ENCODE results near the gene TARBP2.

The TARBP2 gene, protein sequence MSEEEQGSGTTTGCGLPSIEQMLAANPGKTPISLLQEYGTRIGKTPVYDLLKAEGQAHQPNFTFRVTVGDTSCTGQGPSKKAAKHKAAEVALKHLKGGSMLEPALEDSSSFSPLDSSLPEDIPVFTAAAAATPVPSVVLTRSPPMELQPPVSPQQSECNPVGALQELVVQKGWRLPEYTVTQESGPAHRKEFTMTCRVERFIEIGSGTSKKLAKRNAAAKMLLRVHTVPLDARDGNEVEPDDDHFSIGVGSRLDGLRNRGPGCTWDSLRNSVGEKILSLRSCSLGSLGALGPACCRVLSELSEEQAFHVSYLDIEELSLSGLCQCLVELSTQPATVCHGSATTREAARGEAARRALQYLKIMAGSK

DNA sequence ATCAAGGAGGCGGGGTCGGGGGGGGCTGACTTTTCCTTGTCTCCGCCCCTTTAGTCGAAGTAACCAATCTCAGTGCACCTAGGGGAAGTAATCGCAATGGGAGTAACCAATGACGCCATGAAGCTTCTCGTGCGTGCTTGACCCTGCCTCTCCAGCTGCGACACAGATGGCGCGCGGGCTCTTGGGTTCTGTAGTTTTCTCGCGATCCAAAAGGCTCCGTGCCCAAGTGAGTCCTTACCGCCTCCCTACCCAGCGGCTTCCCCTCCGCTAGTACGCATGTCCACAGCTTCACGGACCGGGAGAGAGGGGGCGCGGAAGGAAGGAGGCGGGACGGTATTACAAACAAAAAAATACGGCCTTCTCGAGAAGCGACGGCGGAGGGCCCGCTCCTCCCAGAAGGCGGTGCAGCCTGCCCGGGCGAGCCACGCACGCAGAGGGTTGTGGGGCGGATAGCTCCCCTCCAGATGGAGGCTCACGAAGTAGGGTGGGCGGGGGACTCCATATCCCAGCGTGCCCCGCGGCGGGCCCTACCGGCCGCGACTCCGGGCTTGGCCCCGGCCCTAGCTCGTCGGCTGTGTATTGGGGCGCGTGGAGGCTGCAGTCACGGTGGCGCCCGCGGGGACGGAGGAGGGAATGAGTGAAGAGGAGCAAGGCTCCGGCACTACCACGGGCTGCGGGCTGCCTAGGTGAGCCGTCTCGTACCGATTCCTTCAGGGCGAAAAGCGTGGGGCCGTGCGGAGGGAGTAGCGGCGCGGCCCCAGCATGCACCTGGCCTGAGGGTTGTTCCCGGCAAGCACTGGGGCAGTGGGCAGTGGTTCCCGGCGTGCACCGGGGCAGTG lies at the start of gene TARBP2:
Gene TARBP2 (plus strand): TSS at position 508 of the 839 bp plus-strand sequence. CDS start 126 bp downstream, at position 634.
- DNase-seq (ENCODE audit: low read depth in 2 of 2), result peak; percentile 96 to 98

DNA sequence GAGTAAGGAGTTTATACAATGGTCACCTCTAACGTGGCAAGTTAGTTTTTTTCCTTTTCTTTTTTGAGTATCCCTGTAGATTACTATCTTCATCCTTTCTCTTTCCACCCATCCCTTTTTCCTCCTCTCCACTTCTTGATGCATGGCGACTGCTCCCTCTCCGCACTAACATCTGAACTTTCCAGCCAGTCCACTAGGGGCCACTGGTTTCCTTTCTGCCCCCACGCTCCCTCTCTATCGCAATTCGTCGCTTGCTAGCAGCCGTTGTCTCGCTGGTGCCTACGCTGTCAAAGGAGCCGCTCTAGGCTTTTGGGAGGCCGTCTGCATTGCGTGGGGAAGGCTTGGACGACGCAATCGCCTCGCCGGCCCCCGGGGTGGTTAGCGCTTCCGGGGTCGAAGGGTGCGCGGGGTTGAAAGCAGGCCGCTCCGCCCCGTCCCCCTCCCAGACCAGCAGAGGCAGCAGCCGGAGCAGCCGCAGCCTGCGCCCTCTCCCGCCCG lies 49.4 kb upstream of the TARBP2 start, which contains the start of gene PCBP2:
Gene PCBP2 (plus strand): TSS at position 442 of the 498 bp plus-strand sequence. CDS start 2,699 bp downstream, outside the sequence.
- peak; percentile 93 to 95 for DNase-seq (ENCODE audit: low read depth in 2 of 2)

DNA sequence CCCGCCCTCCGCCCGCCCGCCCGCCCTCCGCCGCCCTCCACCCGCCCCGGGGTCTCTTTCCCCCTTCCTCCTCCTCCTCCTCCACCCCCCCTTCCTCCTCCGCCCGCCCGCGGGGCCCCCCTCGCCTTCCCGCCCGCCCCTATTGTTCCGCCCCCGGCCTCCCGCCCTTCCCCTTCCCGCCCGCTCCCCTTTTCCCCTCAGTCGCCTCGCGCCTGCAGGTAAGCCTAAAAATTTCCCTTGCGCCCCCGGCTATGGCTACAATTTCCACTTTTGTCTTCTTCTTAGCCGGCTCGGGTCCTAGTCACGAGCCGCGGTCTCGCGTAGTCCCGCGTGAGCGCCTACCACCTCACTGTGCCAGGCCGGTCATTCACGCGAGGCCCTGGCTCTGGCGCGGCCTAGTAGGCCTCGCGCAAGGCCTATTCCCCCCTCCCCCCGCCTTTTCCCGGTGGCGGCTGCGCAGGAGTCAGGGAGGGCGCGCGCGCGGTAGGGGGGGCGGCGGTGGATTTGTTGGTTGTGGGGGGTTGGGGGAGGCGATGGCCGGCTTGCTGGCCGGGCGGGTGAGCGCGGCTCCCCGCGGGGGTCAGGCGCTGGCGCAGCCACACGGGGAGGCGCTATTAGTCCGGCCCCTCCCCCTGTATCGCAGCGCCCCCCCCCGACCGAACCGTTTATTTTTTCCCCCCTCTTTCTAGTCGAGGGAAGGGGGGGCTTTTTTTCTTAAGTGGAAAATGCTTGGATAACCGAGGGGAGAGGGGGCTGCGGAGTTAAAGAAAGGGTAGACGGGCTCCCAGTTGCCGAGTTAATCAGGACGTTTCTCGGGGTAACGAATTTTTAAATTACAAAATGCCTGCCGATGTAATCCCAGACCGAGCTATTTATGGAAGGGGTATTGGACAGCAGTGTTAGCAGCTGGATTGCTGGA lies 48.7 kb upstream of the TARBP2 start:
- DNase-seq (ENCODE audit: low read depth in 2 of 2), result peak; percentile 43 to 56

DNA sequence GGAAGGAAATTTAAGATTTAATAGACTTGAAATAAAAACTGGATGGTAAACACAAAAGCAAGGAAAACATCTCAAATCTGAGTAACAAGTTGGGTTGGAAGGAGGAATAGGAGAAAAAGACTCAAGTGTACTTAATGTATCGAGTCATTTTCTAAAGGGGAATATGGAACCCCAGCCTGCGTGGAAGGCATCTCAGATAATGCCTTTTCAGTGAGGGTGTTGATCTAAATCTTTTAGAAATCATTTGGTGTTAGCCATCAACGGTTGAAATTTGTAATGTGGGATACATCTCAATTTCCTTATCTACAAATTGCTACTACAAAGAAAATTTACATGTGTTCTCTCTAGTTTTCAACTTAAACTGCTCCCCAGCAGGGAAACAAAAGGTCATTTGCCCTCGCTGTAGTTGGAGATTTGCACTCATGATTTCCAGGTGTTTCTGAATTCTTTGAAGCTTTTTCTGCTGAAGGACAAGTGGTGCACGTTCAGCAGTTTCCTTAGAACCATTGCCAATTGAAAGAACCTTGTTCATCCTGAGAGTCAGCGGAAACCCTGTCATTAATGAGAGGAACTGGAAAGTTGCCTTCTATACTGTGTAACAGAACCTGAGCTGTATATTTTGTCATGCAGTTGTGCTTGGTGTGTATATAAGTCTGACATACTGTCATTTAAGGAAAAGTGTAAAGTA lies 47.0 kb upstream of the TARBP2 start:
- DNase-seq (ENCODE audit: low read depth in 2 of 2), result no peak

DNA sequence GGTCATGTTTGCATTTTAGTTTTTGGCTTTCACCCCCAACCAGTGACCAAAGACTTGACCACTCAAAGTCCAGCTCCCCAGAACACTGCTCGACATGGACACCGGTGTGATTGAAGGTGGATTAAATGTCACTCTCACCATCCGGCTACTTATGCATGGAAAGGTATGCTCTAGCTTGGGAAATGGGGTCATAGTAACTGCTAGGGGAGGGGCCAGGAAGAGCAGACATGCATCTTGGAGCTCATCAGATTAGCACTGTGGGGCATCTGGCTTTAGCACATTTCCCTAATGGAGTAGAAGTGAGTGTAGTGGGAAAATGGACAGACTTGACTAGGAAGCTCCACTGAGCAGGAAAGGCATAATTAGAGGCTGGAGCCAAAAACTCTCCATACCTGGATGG lies 46.4 kb upstream of the TARBP2 start:
- DNase-seq (ENCODE audit: low read depth in 2 of 2), result no peak

DNA sequence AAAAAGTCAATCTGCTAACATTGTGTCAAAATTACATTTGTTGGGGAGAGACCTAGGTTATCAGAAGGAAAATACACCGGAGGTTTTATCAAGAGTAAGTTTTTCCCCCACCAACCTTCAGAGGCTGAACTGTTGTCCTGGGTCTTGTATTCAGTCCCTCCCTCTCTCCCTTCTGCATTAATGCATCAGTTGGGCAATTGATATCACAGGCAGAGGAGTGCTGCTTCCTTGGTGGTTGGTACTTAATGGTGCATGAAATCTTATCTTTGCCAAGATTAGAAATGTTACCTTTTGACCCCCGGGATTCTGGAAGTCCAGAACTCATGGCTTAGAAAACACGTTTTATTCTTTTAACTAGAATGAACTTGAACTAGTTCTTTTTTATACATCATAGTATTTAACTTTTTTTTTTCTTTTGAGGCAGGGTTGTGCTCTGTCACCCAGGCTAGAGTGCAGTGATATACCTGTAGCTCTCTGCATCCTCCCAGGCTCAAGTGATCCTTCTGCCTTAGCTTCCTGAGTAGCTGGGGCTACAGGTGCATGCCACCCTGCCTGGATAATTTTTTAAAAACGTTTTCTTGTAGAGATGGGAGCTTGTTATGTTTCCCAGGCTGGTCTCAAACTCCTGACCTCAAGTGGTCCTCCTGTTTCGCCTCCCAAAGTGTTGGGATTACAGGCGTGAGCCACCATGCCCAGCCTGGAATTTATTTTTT lies 44.3 kb upstream of the TARBP2 start:
- DNase-seq (ENCODE audit: low read depth in 2 of 2), result no peak

DNA sequence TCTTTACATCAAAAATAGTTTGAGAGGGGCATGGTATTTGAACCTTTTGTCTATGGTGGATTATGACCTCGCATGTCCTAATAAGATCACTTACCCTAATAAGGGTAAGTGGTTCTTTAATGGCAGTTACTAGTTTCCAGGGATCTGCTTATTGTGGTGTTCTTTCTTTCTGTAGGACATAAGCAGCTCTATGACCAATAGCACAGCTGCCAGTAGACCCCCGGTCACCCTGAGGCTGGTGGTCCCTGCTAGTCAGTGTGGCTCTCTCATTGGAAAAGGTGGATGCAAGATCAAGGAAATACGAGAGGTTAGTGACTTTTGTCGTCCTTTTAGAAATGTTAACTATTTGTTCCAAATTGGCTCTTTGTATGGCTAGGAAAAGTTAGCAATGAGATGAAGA lies 42.0 kb upstream of the TARBP2 start:
- no peak for DNase-seq (ENCODE audit: low read depth in 2 of 2)

DNA sequence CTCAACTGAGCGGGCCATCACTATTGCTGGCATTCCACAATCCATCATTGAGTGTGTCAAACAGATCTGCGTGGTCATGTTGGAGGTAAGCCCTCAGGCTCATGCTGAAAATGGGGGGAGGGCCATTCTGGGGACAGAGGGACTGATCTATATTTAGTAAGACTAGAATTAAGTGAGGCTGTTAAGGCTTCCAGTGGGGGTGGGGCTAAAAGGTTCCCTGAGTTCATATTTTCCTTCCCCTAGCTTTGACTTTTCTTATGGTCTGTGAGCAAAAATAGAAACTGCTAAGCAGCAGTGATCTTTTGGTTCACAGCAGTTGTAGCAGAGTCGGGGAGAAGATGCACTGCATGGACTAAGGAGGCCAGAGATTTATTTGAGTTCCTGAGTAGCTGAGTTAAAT lies 40.0 kb upstream of the TARBP2 start:
- DNase-seq (ENCODE audit: low read depth in 2 of 2), result no peak

DNA sequence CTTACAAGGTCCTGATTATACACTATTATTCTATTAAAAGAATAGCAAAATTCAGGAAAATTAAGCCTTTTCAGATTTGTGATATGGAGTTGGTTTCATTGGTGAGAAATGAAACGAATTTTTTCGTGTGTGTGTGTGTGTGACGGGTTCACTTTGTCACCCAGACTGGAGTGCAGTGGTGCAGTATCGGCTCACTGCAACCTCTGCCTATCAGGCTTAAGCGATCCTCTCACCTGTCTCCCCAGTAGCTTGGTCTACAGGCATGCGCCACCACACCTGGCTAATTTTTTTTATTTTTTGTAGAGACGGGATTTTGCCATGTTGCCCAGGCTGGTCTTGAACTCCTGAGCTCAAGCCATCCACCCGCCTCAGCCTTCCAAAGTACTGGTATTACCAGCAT lies 39.5 kb upstream of the TARBP2 start:
- no peak for DNase-seq (ENCODE audit: low read depth in 2 of 2)

DNA sequence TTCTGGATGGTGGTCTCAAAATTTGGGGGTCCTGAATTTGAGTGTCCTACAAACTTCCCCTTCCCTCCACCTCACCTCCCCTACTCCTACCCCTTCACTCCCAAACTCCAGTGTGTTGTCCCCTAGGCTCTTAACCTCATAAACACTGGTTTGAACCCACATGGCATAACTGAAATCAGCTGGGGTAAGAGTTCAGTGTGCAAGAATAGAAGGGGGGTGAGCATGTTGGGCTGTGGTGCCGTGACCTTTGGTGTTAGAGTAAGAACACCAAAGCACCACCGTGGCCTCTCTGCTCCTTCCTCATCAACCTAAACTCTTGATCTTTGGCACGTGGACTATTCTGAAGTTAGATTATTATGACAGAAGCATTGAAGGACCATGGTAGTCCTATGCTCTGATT lies 38.1 kb upstream of the TARBP2 start:
- no peak for DNase-seq (ENCODE audit: low read depth in 2 of 2)

DNA sequence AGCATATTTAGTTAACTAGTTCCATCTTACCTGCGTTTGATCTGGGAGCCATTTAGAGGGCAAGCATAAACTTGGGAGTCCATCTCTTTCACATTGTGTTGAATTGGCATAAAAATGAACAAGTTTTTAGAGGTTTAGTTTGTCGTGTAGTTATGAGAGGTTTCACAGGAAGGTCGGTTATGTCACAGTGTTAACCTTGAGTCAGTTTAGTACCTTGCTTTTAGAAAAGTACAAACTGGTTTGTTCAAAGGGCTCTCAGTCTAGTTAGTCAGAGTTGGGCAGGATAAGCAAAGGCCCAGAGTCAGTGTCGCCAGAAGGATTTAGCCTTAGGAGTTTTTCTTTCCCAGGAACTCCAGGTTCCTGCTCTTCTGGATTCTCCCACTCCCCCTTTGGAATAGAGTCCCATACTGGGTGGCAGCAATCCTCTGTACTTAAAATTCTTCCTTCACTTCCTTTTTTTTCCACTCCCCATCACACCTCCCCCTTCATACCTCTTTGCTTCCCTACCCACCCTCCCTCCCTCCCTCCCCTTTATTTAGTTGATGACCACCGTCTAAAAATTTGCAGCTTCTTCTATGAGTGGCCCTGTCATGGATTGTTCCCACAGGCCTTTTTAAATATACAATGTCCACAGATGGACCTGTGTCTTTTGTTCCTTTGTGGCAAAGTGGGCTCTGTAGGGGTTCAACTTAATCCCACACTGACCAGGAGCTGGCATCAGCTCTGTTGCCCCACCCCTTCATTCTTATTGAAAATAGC lies 37.1 kb upstream of the TARBP2 start:
- no peak for DNase-seq (ENCODE audit: low read depth in 2 of 2)

DNA sequence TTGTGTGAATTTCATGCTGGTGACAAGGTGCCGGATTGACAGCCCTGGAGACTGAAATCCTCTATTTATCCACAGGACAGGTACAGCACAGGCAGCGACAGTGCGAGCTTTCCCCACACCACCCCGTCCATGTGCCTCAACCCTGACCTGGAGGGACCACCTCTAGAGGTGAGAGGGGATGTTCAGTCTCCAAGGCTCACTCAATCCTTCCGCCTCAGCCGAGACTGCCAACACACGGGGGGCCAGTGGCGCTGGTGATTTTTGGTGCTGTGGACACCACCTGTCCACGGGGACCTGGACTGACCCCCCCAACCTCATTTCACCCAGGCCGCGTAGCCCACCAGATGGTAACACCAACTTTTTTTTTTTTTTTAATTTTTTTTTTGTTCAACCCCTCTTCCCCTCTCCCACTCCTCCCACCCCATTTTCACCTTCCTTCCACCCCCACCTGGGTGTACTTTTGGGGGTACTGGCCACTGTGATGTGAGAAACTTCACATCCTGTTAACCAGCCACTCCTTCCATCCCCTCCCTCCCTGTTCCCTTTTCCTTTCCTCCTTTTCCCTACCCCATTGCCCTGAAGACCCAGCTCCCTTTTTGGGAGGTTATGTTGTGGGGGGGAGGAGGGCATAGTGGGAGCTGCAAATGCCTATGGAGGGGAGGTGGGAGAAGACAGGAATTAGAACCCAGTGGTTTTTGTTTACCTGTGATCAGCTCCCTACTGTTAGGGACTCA lies 36.2 kb upstream of the TARBP2 start:
- no peak for DNase-seq (ENCODE audit: low read depth in 2 of 2)

DNA sequence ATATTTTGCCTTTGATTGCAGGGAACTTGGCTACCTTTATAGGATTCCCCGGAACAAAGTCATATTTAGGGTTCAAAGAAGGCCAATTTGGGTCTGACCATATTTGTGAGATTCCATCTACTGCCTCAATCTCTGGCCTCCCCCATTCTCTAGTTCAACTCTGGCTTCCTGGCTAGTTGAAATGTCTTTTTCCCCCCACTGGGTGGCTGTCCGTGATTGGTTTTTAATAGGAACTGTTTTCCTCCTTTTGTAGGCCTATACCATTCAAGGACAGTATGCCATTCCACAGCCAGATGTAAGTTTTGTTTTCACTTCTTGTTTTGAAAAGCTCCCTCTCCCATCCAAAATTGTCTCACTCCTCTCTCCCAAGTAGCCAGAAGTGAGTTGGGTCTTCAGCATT lies 35.4 kb upstream of the TARBP2 start:
- DNase-seq (ENCODE audit: low read depth in 2 of 2), result no peak

DNA sequence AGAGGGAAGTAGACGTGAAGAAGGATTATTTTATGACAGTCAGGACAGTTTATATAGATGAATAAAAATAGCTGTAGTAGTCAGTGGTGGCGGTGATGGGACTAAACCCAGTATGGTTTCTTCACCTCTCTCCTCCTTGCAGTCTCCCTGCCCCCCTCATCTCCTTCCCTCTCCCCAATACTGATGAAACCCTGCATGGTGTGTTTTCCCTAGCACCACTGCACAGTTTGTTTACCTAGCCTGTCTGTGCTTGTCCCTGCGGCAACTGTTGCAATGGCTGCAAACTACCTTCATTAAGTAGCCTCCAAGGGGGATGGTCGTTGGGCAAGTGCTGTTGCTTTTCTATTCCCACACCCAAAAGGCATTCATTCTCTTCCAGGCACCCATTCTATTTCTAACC lies 34.4 kb upstream of the TARBP2 start:
- no peak for DNase-seq (ENCODE audit: low read depth in 2 of 2)

DNA sequence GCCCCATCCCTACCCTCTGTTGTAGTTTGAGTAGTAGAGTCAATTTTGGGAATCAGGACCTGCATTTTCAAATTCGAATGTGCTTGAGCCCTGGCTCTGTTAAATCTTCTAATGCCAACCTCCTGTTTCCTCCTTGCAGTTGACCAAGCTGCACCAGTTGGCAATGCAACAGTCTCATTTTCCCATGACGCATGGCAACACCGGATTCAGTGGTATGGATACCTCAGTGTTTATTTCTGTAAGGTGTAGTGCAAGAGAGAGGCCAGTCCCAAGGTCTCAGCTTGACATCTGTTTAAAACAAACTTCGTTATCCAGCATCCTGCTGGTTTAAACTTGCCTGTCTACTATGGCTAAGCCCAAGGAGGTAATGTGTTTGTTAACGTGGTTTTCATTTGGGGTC lies 34.0 kb upstream of the TARBP2 start:
- DNase-seq (ENCODE audit: low read depth in 2 of 2), result no peak

DNA sequence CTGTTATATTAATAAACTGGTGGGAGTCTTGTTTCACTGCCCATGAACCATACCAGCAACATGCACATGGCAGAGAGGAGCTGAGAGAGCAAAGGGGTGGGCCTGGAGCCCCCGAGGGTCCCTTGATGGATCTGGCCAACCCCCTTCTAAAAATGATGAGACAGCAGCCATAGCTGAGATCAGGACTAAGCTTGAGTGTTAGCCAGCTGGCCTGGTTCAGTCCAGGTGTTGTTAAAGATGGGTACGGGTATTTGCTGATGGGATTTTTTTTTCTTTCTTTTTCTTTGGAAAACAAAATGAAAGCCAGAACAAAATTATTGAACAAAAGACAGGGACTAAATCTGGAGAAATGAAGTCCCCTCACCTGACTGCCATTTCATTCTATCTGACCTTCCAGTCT lies 33.2 kb upstream of the TARBP2 start:
- no peak for DNase-seq (ENCODE audit: low read depth in 2 of 2)

DNA sequence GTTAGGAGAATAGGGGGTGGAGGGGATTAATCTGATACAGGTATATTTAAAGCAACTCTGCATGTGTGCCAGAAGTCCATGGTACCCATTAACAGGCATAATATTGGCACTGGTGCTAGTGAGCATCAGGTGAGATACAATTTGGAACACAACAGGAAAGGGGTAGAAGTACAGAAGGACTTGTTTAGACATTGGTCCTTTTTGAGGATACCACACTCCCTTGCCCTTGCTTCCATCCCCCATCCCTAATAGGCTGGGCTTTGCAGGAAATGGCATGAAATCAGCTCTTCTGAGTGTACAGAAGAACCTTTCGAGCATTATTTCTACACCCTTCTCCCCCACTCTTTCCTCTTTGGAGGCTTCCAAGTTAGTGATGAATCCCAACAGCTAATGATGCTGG lies 32.8 kb upstream of the TARBP2 start:
- no peak for DNase-seq (ENCODE audit: low read depth in 2 of 2)

DNA sequence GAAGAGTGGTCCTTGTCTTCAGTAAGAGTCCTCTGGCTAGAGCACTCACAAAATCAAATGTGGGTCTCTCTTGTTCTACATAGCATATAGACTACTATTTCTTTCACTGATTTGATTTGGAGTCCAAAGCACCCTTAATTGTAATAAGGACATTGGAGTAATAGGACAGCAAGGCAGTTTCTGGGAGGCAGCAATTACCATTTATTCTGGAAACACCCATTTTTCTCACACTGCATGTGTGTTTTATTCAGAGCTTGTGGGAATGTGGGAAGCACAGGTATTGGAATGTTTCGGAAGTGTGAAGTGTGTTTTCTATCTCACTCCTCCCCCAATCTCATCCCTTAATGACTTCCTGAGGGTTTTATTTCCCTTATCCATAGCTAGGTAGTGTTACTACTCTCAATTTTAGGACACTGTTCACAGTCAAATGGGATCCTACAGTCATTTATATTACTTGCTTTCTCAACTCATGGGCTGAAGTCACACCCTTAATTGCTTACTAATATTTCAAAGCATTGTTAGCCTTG lies 29.0 kb upstream of the TARBP2 start:
- DNase-seq (ENCODE audit: low read depth in 2 of 2), result no peak

DNA sequence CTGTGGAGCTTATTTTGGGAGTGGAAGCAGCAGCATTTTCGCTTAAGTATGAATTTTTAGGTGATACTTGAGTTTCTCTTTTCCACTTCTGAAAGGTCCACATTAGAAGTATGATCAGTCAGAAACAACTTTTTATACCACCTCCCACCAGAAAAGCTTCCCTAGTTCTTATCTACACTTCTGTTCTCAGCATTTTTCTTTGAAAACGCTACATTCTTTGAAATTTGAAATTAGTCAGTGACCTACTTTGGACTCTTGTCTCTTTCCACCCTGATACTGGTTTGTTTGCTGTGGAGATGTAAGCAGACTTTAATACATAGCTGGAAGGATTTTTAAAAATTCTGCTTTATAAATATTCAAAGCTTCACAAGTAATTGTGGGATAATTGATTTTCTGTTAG lies 27.0 kb upstream of the TARBP2 start:
- DNase-seq (ENCODE audit: low read depth in 2 of 2), result no peak
